Measurements from ENCODE around the gene PNPLA1. TPM values are rescaled to one million over a fixed set of nuclear protein-coding genes. Genes with fewer than 3 reads are reported as not detected.

The PNPLA1 gene
- total RNA-seq, 1 experiment from 2014 or later: not detected

DNA sequence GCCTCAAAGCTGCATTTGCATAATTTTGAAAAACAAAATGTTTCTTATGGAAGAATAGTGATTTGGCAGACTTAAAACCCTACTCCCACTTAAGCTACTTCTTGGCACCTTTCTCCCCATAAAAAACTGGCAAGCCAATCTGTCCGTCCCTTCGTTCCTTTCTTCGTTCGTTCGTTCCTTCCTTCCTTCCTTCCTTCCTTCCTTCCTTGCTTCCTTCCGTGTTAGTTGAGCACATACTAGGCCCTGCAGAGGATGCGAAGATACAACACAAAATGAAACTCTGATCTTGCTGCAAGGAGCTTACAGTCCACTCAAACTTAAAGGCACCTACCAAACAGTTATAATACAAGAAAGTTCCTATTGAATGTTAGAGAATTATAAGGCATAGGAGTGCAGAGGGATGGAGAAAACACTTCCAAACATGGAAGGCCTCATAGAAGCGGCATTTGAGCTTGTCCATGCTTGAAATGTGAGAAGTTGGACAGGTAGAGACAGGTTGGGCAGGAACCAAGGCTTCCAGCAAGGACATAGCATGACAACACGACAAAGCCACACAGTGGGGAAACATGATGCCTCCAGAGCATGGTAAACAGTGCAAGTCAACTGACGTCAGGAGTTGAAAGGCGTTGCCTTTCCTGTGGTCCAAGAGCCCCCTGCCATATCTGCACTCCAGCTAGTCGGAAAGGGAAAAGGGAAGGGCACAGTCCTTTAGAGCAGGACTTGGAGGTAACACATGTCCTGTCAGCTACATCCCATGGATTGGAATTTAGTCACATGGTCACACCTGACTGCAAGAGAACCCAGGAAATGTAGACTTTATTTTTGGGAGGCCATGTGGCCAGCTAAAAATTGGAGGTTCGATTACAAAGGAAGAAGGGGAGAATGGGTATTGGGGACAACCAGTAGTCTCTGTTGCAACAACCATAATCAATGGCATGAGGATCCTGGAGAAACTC lies 7.0 kb downstream of the PNPLA1 start:
- in situ Hi-C loops (cut with HindIII; ENCODE audit: low pct_unique_long_range_greater_than_20kb, low sequenced_read_pairs): no loop called here
- DNase-seq (ENCODE audit: low read depth, low spot score): no peak

GRCh38 chr6:36277946-36278470 lies 8.1 kb downstream of the PNPLA1 start:
- peak; percentile 8 for DNase-seq (ENCODE audit: low read depth, low spot score)
- in situ Hi-C loops (cut with HindIII; ENCODE audit: low pct_unique_long_range_greater_than_20kb, low sequenced_read_pairs): no loop called here

DNA sequence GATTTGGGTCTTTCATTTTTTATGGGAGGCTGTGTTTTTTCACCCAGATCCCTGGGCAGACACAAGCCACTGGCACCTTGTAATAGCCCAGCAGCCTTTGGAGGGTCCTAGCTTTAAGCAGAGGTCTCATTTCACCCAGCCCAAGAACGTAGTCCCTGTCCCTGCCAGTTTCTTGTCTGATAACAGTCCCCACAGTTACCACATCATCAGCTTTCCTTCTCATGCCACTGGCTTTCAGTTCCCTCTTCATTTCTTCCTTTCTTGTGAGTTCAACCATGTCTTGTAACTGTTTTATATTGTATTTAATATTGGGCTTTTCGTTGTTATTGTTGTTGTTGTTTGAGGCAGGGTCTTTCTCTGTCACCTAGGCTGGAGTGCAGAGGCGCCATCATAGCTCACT lies 10.6 kb downstream of the PNPLA1 start:
- no peak for DNase-seq (ENCODE audit: low read depth, low spot score)

DNA sequence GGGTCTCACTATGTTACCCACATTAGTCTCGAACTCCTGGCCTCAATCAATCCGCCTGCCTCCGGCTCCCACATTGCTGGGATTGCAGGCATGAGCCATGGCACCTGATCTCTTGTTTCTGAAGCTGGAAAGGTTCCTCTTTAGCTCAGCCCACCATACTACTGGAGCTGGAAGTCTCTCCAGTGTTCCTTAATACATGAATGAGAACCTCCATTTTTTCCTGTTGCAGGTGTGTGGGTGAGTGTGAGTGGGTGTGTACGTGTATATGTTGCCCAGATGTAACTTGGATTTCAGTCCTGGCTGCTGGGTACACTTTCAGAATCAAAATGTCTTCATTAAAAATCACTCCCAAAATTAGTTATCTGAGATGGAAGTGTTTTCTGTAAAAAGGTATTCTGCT lies 11.1 kb downstream of the PNPLA1 start:
- in situ Hi-C loops (cut with HindIII; ENCODE audit: low pct_unique_long_range_greater_than_20kb, low sequenced_read_pairs): no loop called here

More for the DNA sequence above, 10.6 kb downstream of the PNPLA1 start:
- in situ Hi-C loops (cut with HindIII; ENCODE audit: low pct_unique_long_range_greater_than_20kb, low sequenced_read_pairs): no loop called here

GRCh38 chr6:36283608-36284007 lies 13.7 kb downstream of the PNPLA1 start:
- in situ Hi-C loops (cut with HindIII; ENCODE audit: low pct_unique_long_range_greater_than_20kb, low sequenced_read_pairs): no loop called here
- DNase-seq (ENCODE audit: low read depth, low spot score): no peak

More for the DNA sequence above, 11.1 kb downstream of the PNPLA1 start:
- DNase-seq (ENCODE audit: low read depth, low spot score): no peak

DNA sequence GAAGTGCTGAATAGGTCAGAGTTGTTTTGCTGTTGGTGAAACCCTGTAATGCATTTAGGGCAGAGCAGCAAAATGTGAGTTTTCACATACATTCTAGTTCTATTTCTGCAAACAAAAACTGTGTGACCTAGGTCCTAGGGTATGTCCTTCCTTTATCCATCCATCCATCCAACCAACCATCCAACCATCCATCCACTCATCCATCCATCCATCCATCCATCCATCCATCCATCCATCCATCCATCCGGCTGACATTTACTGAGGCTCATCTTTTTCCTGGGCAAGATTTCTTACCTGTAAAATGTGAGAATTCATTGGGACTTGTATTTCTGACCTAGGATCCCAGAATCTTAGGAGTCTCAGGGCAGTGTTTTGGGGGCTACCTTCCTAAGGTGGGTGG lies 14.5 kb downstream of the PNPLA1 start:
- in situ Hi-C loops (cut with HindIII; ENCODE audit: low pct_unique_long_range_greater_than_20kb, low sequenced_read_pairs): no loop called here
- no peak for DNase-seq (ENCODE audit: low read depth, low spot score)

DNA sequence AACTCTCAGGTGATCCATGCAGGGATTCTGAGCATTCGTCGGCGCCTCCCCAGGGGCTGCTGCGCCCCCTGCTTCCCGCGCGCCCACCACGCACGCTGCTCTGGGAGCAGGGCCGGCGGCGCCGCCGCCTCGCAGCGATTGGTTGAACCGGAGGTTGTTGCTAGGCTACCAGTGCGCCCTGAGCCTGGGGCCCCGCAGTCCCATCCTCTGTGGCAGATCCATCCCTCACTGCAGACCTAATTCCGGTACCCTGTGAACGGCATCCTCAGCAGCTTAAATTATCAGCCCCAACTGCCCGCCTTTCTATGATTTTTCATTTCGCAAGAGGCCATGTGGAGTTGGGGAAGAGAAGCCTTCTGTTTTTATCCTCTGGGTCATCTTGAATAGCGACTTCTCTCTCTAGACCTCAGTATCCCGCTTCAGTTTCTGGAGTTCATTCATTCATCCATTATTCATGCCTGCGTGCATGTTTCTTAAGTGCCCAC lies 15.4 kb downstream of the PNPLA1 start:
- DNase-seq (ENCODE audit: low read depth, low spot score): no peak
- in situ Hi-C loops (cut with HindIII; ENCODE audit: low pct_unique_long_range_greater_than_20kb, low sequenced_read_pairs): no loop called here

DNA sequence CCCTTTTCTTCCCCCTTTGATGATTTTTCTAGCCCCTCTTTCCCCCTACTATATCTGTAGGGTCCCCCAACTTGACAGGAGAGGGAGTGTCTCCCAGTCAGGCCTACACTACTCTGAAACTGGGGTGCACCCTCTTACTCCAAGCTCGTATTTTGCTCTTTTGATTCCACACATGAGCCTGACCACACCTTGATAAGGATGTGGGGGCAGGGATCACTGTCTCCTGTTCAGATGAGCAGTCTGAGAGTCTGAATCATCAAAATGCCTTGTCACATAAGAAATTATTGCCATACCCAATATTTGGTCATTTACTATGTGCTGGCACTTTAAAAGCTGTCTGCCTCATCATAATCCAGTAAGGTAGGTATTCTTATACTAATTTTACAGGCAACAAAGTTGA lies 15.9 kb downstream of the PNPLA1 start:
- DNase-seq (ENCODE audit: low read depth, low spot score): no peak
- in situ Hi-C loops (cut with HindIII; ENCODE audit: low pct_unique_long_range_greater_than_20kb, low sequenced_read_pairs): no loop called here

GRCh38 chr6:36286858-36287257 lies 17.0 kb downstream of the PNPLA1 start:
- in situ Hi-C loops (cut with HindIII; ENCODE audit: low pct_unique_long_range_greater_than_20kb, low sequenced_read_pairs): no loop called here
- no peak for DNase-seq (ENCODE audit: low read depth, low spot score)

- no peak for DNase-seq (ENCODE audit: low read depth, low spot score)
- in situ Hi-C loops (cut with HindIII; ENCODE audit: low pct_unique_long_range_greater_than_20kb, low sequenced_read_pairs): no loop called here
Observed at GRCh38 chr6:36289281-36289878, 19.5 kb downstream of the PNPLA1 start.

GRCh38 chr6:36290668-36291620 lies 21.1 kb downstream of the PNPLA1 start:
- DNase-seq (ENCODE audit: low read depth, low spot score): no peak
- in situ Hi-C loops (cut with HindIII; ENCODE audit: low pct_unique_long_range_greater_than_20kb, low sequenced_read_pairs): no loop called here

DNA sequence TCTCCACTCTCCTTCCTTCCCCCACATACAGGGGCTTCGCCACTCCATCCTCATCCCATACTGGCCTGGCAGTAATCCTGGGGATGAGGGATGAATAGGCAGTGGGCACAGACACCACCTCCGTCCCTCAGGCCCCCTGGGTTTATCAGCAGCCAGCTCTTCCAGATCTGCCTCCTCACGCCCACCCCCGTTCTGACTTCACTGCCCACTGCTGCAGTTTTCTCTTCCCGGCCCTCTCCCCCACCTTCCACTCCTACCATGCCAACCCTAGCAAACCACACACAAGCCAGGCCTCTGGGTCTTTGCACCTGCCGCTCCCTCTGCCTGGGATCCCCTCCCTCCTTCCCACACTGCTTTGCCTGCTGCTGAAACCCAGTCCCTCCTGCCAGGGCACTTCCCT lies 22.3 kb downstream of the PNPLA1 start:
- no peak for DNase-seq (ENCODE audit: low read depth, low spot score)
- in situ Hi-C loops (cut with HindIII; ENCODE audit: low pct_unique_long_range_greater_than_20kb, low sequenced_read_pairs): no loop called here

GRCh38 chr6:36296240-36296639 lies 26.4 kb downstream of the PNPLA1 start:
- in situ Hi-C loops (cut with HindIII; ENCODE audit: low pct_unique_long_range_greater_than_20kb, low sequenced_read_pairs): no loop called here
- DNase-seq (ENCODE audit: low read depth, low spot score): no peak

GRCh38 chr6:36297051-36297450 lies 27.2 kb downstream of the PNPLA1 start:
- DNase-seq (ENCODE audit: low read depth, low spot score): no peak
- in situ Hi-C loops (cut with HindIII; ENCODE audit: low pct_unique_long_range_greater_than_20kb, low sequenced_read_pairs): no loop called here

- no peak for DNase-seq (ENCODE audit: low read depth, low spot score)
- in situ Hi-C loops (cut with HindIII; ENCODE audit: low pct_unique_long_range_greater_than_20kb, low sequenced_read_pairs): no loop called here
Observed at GRCh38 chr6:36297511-36297910, 27.7 kb downstream of the PNPLA1 start.

DNA sequence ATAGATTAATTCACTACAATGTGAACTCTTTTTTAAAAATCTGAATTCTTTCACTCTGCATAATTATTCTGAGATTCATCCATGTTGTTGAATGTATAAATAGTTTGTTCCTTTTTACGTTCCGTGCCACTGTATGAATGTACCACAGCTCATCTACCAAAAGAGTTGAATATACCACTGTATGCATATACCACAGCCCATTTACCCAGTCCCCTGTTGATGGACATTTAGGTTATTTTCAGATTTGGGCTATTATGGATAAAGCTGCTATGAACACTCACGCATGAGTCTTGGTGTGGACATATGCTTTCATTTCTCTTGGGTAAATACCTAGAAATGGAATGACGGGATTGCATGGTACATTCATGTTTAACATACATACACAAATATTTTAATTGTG lies 28.2 kb downstream of the PNPLA1 start:
- in situ Hi-C loops (cut with HindIII; ENCODE audit: low pct_unique_long_range_greater_than_20kb, low sequenced_read_pairs): no loop called here
- DNase-seq (ENCODE audit: low read depth, low spot score): no peak

DNA sequence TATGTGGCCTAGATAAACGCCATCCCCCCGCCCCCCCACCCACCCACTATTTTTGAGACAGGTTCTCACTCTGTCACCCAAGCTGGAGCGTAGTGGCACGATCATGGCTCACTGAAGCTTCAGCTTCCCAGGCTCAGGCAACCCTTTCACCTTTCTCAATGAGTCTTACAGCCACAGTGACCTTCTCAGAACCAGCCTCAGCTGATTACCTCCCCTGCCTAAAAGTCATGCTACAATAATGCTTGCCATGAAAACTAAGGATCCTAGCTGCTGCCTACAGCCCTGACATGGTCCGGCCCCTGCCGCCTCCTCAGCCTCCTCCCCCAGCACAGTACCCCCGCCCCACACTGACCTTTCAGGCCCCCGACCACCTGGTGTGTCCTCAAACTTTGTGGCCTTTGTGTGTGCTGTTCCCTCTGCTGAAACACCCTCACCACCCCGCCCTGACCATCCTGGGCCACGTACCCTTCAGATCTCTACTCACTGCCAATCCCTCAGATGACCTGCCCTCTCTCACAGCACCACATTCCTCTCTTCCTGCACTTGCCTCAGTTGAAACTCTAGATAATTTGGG lies 31.3 kb downstream of the PNPLA1 start:
- no peak for DNase-seq (ENCODE audit: low read depth, low spot score)
- in situ Hi-C loops (cut with HindIII; ENCODE audit: low pct_unique_long_range_greater_than_20kb, low sequenced_read_pairs): no loop called here
